SKM-1 treated with dmso at 0.1 percent for 144 hours (cell line): Measurements from ENCODE around the gene SPATA31A1.
"Not testable (repeated sequence)": the region's sequence is repeated elsewhere in the genome, so short reads cannot be mapped to it uniquely, and the experiment has no call there.

Source experiments
- DNase-seq: peaks from one replicate; lab custom pipeline; 2025; ENCODE audit not compliant: unreplicated experiment; lab: John Stamatoyannopoulos, UW

SPATA31A1 gene

GRCh38 chr9:39355369-39355768 is at the start of gene SPATA31A1:
TSS of gene SPATA31A1 (plus strand) at chr9:39355669. CDS start at chr9:39355731, 62 bp downstream.
- not testable (repeated sequence) for DNase-seq

- DNase-seq = not testable (repeated sequence)
Measured at GRCh38 chr9:39407261-39408204, 52.1 kb downstream of the SPATA31A1 start.

- DNase-seq = not testable (repeated sequence)
Measured at GRCh38 chr9:39411254-39411940, 55.9 kb downstream of the SPATA31A1 start.
